Testis (tissue), 2 donors: Measurements from ENCODE around the gene ACAA1.

ENCODE experiments used
- POLR2A ChIP-seq: fragments of 450-650 bp; IDR thresholded peaks from one replicate; pipeline ENCODE4 v1.6.1; 2017; ENCODE audit warnings: antibody characterized with exemption, mild to moderate bottlenecking, moderate library complexity
- TF ChIP-seq, protein P1 (sequence below), 3 experiments: fragments of 450-650 bp in 2 of 3; fragments of 200-600 bp in 1 of 3; sonication (generic) in 1 of 3; IDR thresholded peaks; one replicate each; pipeline ENCODE4 v1.5.1; 2016 to 2019; ENCODE audit warnings: antibody characterized with exemption in 3 of 3, mild to moderate bottlenecking in 2 of 3, moderate library complexity in 1 of 3

DNA sequence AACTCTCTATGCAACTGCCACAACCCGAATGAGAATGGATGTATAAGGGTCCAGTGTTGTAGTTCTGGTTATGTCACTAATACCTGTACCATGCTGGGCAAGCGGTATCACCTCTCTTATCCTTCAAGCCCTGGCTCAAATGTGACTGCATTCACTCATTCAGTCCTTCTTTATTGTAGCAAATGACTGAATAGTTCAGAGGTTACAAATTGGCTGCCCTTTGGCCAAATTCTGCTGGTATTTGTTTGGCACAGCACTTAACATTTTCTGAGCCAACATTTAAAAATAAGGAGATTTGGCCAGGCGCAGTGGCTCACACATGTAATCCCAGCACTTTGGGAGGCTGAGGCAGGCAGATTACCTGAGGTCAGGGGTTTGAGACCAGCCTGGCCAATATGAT, 50.4 kb downstream of the ACAA1 start:
- TF ChIP-seq, protein P1, sequence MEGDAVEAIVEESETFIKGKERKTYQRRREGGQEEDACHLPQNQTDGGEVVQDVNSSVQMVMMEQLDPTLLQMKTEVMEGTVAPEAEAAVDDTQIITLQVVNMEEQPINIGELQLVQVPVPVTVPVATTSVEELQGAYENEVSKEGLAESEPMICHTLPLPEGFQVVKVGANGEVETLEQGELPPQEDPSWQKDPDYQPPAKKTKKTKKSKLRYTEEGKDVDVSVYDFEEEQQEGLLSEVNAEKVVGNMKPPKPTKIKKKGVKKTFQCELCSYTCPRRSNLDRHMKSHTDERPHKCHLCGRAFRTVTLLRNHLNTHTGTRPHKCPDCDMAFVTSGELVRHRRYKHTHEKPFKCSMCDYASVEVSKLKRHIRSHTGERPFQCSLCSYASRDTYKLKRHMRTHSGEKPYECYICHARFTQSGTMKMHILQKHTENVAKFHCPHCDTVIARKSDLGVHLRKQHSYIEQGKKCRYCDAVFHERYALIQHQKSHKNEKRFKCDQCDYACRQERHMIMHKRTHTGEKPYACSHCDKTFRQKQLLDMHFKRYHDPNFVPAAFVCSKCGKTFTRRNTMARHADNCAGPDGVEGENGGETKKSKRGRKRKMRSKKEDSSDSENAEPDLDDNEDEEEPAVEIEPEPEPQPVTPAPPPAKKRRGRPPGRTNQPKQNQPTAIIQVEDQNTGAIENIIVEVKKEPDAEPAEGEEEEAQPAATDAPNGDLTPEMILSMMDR (IDR thresholded peaks at IDR 0.05) = no peak
- TF ChIP-seq POLR2A = no peak
